Naive thymus-derived CD8-positive, alpha-beta T cell (primary cell): ENCODE measurements around the gene ZNF281. TPM values are rescaled to one million over a fixed set of nuclear protein-coding genes. Genes with fewer than 3 reads are reported as not detected.
"Not testable (repeated sequence)": the region's sequence is repeated elsewhere in the genome, so short reads cannot be mapped to it uniquely, and the experiment has no call there.

Experiments
- ATAC-seq, 2 donors: fragments of 150-1000 bp; cut with Tn5 transposase in 1 of 2; sonication (Bioruptor Pico), chemical (Tn5 transposase) in 1 of 2; 1 replicate in 1 of 2; 2 replicates in 1 of 2; pipeline ENCODE4 v1.10.0; 2021; ENCODE audit warnings: mild to moderate bottlenecking in 2 of 2, moderate library complexity in 2 of 2
- POLR2A ChIA-PET: fragments of 350-600 bp; sonication (Branson Sonifier 250); formaldehyde crosslinking; loops from one replicate; lab custom pipeline; 2021; ENCODE audit warnings: antibody characterized with exemption; lab: Charles Lee
- DNase-seq, 10 donors: peaks; one replicate each; pipeline versions ENCODE4 v3.0.0 to v3.0.0-alpha.2; 2020 to 2022
- H3K27ac Mint-ChIP-seq, 10 donors: one replicate each; pipeline ENCODE4 v1.8.0; 2020 to 2022; ENCODE audit warnings: mild to moderate bottlenecking in 10 of 10, mixed read lengths in 10 of 10, moderate library complexity in 4 of 10, inconsistent platforms in 1 of 10
- H3K27me3 Mint-ChIP-seq, 5 donors: one replicate each; pipeline ENCODE4 v1.8.0; 2021 to 2022; ENCODE audit warnings: mixed read lengths in 5 of 5
- H3K36me3 Mint-ChIP-seq, 3 donors: one replicate each; pipeline ENCODE4 v1.8.0; 2020 to 2022; ENCODE audit warnings: mixed read lengths in 3 of 3, mild to moderate bottlenecking in 2 of 3, inconsistent platforms in 1 of 3
- H3K4me1 Mint-ChIP-seq, 4 donors: one replicate each; pipeline ENCODE4 v1.8.0; 2021 to 2022; ENCODE audit warnings: mixed read lengths in 4 of 4
- H3K4me3 Mint-ChIP-seq, 10 donors: one replicate each; pipeline ENCODE4 v1.8.0; 2020 to 2022; ENCODE audit warnings: mild to moderate bottlenecking in 10 of 10, mixed read lengths in 10 of 10, moderate library complexity in 6 of 10, inconsistent platforms in 1 of 10
- H3K9me3 Mint-ChIP-seq, 9 donors: one replicate each; pipeline ENCODE4 v1.8.0; 2020 to 2022; ENCODE audit warnings: mixed read lengths in 9 of 9, mild to moderate bottlenecking in 3 of 9, inconsistent platforms in 1 of 9, moderate library complexity in 1 of 9
- polyA plus RNA-seq, 3 donors: library from polyadenylated mRNA; unstranded; fragments of 300-500 nt; fragmentation: Illumina TruSeq; gene quantifications; one replicate each; pipeline ENCODE4 v1.2.3, GENCODE V29; 2021
- total RNA-seq, 8 experiments: library from RNA in 2 of 8; stranded (reverse) in 2 of 8; gene quantifications; one replicate each; pipeline ENCODE4 v1.2.3 and lab custom pipeline; 2021 to 2026

ZNF281 gene
- total and polyA plus RNA-seq, 5 experiments from 2014 or later: 24.7 to 38.4 (median 27.7) TPM

DNA sequence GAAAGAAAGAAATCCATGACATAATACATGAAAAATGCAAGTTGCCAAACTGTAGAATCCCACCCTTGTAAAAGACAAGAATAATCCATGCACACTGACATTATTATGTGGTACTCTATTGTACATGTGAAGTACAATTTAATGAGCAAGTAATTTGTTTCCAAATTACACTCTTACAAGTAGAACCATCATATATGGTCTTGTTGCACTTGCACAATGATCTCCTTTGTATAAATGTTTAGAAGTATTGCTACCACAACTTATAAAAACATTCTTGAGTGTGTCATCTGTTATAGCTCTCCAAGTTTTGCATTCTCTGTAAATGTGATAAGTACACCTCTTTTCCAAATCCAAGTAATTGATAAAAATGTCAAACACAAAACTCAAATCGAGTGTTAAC is 29.1 kb upstream of the ZNF281 start:
- DNase-seq: no peak
- Mint-ChIP-seq H3K36me3 (no peaks in the 10 kb centered on the region), H3K27ac (no peak overlapping the region), H3K4me3 (no peak overlapping the region), H3K27me3 (no peaks in the 10 kb centered on the region), H3K4me1 (peaks cover 3 to 8% (median 6%) of the 10 kb centered on the region in 4 donors), H3K9me3 (no peaks in the 10 kb centered on the region)
- POLR2A ChIA-PET: no interaction called here
- no peak for ATAC-seq

DNA sequence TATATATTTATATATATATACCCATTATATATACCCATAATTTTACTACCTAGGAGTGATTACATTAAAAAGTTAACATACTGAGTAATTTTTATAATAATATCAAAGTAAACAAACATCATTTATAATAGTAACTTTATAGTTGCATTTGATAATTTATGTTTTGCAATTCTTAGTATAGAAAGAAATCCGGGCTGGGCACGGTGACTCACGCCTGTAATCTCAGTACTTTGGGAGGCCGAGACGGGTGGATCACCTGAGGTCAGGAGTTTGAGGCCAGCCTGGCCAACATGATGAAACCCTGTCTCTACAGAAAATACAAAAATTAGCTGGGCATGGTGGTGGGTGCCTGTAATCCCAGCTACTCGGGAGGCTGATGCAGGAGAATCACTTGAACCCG is 28.6 kb upstream of the ZNF281 start:
- POLR2A ChIA-PET, H3K4me1 Mint-ChIP-seq, DNase-seq: not testable (repeated sequence)

DNA sequence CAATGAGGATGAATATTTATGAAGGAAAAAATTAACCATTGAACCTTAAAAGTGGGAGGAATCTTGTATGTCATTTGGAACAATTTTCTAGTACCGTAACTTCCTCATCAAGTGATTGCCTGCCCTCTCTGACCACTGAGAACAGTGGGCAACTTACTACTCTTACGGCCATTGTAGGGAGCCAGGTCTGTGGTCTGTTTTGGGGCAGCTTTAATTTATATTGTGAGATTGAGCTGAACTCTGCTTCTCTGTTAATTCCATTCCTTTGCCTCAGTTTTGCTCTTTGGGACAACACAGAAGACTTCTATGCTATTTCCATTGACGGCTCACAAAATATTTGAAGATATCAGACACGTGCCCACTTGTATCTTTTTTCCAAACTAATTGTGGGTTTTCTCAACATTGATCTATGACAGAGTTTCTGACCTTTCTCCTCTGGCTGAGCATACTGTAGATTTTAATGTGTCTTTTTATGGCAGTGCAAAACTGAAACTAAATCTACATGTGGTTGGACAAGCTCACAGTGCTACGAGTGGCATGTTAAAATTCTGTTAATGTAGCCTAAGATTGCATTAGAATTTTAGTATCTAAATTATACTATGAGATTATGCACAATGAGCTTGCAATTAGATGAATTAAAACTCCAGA is 27.8 kb upstream of the ZNF281 start:
- H3K4me1 Mint-ChIP-seq: peaks cover 3 to 8% (median 6%) of the 10 kb centered on the region in 4 donors
- H3K27me3 Mint-ChIP-seq: no peaks in the 10 kb centered on the region
- DNase-seq (peak in 3 of 10 donors; percentile 11 to 31 (median 21)), ATAC-seq (peak in 1 of 2 donors; percentile 62)
- no peaks in the 10 kb centered on the region for H3K9me3 Mint-ChIP-seq
- H3K36me3 Mint-ChIP-seq: no peaks in the 10 kb centered on the region
- peak overlapping the region in 8 of 10 donors; percentile 31 to 87 (median 80) for H3K27ac Mint-ChIP-seq
- H3K4me3 Mint-ChIP-seq: peak overlapping the region; percentile 63 to 85 (median 74)
- POLR2A ChIA-PET: no interaction called here

More for the DNA sequence above, 28.6 kb upstream of the ZNF281 start:
- H3K27me3 Mint-ChIP-seq, H3K36me3 Mint-ChIP-seq, H3K9me3 Mint-ChIP-seq, H3K27ac Mint-ChIP-seq, H3K4me3 Mint-ChIP-seq, ATAC-seq: not testable (repeated sequence)

DNA sequence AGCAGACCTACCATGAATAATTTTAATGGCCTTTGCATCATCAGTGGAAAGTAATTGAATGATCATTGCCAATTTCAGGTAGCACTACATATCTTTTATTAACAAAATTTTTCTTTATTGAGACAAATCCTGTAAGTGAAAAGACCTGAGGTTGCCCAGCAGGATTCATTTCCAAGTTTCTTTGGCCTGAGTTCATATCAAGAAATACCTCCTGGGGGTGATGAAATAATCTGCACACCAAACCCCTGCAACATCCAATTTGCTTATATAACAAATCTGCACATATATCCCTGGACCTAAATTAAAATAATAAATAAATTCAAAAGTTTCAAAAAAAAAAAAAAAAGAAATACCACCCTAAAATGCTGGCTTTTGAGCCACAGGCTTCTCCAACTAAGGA is 27.3 kb upstream of the ZNF281 start:
- DNase-seq: no peak
- Mint-ChIP-seq H3K27me3 (no peaks in the 10 kb centered on the region), H3K27ac (peak overlapping the region in 1 of 10 donors; percentile 83), H3K9me3 (no peaks in the 10 kb centered on the region), H3K36me3 (no peaks in the 10 kb centered on the region), H3K4me1 (peaks cover 3 to 8% (median 6%) of the 10 kb centered on the region in 4 donors), H3K4me3 (peak overlapping the region in 3 of 10 donors; percentile 66 to 85 (median 76))
- no peak for ATAC-seq
- POLR2A ChIA-PET: no interaction called here

DNA sequence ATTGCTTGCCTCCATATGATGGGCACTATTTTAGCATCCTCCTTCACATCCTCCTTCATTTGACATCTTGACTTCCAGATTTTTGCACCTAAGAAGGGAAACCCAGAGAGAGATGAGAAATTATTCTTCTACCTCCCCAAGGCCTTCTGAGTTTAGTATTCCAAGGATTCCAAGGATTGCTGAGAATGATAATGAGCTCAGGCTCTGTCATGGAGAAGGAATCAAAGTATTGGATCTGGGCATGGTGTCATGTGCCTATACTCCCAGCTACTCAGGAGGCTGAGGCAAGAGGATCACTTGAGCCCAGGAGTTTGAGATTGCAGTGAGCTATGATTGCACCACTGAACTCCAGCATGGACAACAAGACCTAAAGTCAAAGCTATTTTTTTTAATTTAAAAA is 26.6 kb upstream of the ZNF281 start:
- no peak for ATAC-seq

DNA sequence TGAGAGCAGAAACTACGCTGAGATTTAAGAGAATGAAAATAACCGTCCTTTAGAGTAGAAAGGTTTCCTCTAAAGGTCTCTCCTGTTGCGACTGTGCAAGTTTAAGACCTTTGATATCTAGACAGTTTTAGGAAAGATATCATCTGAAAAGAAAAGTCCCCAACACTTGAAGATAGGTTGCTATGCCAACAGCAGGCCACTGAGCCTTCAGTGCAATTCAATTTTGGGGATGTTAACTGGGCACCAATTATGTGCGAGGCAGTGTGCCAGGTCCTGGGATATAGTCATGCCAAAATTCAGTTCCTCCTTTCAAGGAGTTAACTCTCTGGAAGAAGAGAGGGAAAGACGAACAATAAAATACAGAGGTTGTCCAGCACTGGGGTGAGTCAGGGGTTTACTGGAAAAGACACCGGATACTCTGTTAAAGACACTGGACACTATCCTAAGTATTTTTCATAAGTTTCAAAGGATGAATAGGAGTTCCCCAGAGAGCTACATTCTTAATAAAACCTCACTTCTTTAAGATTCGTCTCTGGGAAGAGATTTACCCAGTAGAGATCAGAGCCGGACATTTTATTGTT is 25.5 kb upstream of the ZNF281 start:
- Mint-ChIP-seq H3K4me3 (no peak overlapping the region), H3K4me1 (peaks cover 3 to 8% (median 6%) of the 10 kb centered on the region in 4 donors), H3K36me3 (no peaks in the 10 kb centered on the region), H3K27me3 (no peaks in the 10 kb centered on the region), H3K27ac (no peak overlapping the region), H3K9me3 (no peaks in the 10 kb centered on the region)
- ATAC-seq: no peak
- POLR2A ChIA-PET: no interaction called here
- DNase-seq: no peak

More for the DNA sequence above, 26.6 kb upstream of the ZNF281 start:
- DNase-seq: no peak
- H3K27me3 Mint-ChIP-seq: no peaks in the 10 kb centered on the region
- no peaks in the 10 kb centered on the region for H3K36me3 Mint-ChIP-seq
- POLR2A ChIA-PET: no interaction called here
- no peaks in the 10 kb centered on the region for H3K9me3 Mint-ChIP-seq
- H3K4me3 Mint-ChIP-seq: no peak overlapping the region
- H3K4me1 Mint-ChIP-seq: peaks cover 3 to 8% (median 6%) of the 10 kb centered on the region in 4 donors
- H3K27ac Mint-ChIP-seq: peak overlapping the region in 1 of 10 donors; percentile 24

DNA sequence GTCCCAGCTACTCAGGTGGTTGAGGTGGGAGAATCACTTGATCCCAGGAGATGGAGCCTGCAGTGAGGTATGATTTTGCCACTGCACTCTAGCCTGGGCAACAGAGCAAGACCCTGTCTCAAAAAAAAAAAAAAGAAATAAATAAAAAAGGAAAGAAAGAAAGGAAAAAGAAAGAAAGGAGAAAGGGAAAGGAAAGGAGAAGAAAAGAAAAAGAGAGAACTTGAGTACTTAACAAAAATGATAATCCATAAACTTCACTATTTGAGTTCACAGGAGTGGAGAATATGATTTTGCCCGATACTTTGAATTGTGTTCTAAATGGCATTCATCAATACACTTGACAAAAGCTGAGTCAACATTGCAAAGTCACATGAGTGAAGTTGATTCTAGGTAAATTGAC is 23.8 kb upstream of the ZNF281 start:
- DNase-seq: no peak
- H3K4me1 Mint-ChIP-seq: peaks cover 3 to 8% (median 6%) of the 10 kb centered on the region in 4 donors
- H3K27me3 Mint-ChIP-seq: no peaks in the 10 kb centered on the region
- no peaks in the 10 kb centered on the region for H3K9me3 Mint-ChIP-seq
- H3K36me3 Mint-ChIP-seq: no peaks in the 10 kb centered on the region
- H3K27ac Mint-ChIP-seq: no peak overlapping the region
- POLR2A ChIA-PET: no interaction called here
- no peak overlapping the region for H3K4me3 Mint-ChIP-seq
- no peak for ATAC-seq

DNA sequence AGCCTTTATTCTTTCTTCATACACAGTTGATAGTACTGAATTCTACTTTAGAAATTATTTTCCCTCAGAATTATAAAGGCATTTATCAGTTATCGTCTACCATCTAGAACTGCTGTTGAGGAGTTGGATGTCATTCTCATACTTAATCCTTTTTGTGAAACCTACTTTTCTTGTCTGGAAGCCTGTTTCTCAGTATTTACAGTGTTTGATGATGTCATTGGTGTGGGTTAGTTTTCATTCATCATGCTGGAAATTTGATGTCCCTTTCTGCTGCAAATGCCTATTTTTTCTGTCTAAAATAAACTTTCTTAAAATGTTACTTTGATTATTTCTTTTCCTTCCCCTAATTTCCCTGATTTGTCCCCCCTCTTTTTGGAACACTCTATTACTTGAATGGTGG is 22.8 kb upstream of the ZNF281 start:
- Mint-ChIP-seq H3K27ac (no peak overlapping the region), H3K4me3 (no peak overlapping the region), H3K27me3 (no peaks in the 10 kb centered on the region), H3K36me3 (no peaks in the 10 kb centered on the region), H3K4me1 (peaks cover under 1 to 3% (median 2%) of the 10 kb centered on the region in 4 donors), H3K9me3 (no peaks in the 10 kb centered on the region)
- DNase-seq (no peak), ATAC-seq (no peak)
- POLR2A ChIA-PET: no interaction called here

DNA sequence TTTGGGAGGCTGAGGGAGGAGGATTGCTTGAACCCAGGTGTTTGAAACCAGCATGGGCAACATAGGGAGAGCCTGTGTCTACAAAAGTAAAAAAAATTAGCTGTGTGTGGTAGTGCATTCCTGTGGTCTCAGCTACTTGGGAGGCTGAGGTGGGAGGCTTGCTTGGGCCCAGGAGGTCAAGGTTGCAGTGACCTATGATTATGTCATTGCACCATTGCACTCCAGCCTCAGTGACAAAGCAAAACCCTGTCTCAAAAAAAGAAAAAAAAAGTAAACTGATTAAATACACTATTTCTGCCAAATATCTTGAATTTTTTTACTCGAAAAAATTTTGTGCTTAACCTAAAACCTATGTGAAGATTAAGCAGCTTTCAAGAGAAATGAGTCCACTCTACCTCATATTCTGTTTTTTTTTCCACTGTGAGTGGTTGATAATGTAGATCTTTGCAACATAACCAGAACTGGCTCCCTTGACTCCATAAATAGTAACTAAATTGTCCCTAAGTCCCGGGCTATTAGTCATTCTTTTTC is 19.4 kb upstream of the ZNF281 start:
- Mint-ChIP-seq H3K36me3 (no peaks in the 10 kb centered on the region), H3K4me3 (no peak overlapping the region), H3K27me3 (peaks cover 0 to 1% (median 0%) of the 10 kb centered on the region in 5 donors), H3K27ac (no peak overlapping the region), H3K4me1 (no peaks in the 10 kb centered on the region), H3K9me3 (no peaks in the 10 kb centered on the region)
- POLR2A ChIA-PET: no interaction called here
- DNase-seq: no peak
- no peak for ATAC-seq

DNA sequence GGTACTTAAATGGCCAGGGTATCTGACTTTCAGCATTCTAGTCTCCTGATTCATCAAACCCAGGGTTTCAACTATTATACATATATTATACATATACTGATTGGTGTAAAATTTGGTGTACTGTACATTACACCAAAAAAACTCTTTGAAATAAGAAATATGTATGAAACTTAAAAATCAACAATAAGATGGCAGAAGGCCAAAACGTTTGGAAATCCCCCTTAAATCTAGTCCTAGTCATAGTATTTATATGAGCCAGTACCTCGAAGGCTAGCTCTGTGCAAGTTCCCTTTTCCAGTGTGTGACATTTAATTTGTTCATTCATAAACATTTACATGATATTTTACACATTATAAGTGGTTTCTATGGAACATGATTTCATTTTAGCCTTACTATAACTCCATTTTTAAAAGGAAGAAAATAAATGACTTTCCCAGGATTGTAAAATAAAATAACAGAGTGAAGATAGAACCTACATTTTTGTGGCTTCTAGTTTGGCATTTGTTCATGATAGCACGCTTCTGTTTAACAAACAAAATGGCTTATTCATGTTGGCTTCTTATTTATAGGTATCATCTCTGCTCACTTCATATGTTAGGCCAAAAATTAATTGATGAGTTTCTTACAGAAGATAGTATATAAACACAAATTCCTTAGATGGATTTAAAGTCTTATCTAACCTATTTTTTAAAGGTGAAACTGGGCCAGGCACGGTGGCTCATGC is 18.8 kb upstream of the ZNF281 start:
- DNase-seq: no peak
- Mint-ChIP-seq H3K4me3 (no peak overlapping the region), H3K4me1 (no peaks in the 10 kb centered on the region), H3K36me3 (no peaks in the 10 kb centered on the region), H3K9me3 (no peaks in the 10 kb centered on the region), H3K27ac (no peak overlapping the region), H3K27me3 (peaks cover 0 to 1% (median 0%) of the 10 kb centered on the region in 5 donors)
- POLR2A ChIA-PET: no interaction called here
- no peak for ATAC-seq

DNA sequence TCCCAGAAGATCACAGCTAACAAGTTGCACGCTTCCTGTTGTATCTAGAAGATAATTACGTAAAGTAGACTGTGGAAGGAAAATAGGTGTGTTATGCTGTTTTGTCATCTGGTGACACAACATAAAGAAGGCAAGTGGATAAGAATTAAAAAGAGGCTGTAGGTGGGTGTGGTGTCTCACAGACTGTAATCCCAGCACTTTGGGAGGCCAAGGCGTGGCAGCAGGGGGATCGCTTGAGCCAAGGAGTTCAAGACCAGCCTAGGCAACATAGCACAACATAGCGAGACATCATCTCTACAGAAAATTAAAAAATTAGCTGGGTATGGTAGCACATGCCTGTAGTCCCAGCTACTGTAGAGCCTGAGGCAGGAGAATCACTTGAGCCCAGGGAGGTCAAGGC is 17.9 kb upstream of the ZNF281 start:
- Mint-ChIP-seq H3K9me3 (no peaks in the 10 kb centered on the region), H3K27ac (no peak overlapping the region), H3K4me3 (no peak overlapping the region), H3K4me1 (no peaks in the 10 kb centered on the region), H3K27me3 (peaks cover 0 to 1% (median 0%) of the 10 kb centered on the region in 5 donors), H3K36me3 (no peaks in the 10 kb centered on the region)
- ATAC-seq: no peak
- no peak for DNase-seq
- POLR2A ChIA-PET: no interaction called here

DNA sequence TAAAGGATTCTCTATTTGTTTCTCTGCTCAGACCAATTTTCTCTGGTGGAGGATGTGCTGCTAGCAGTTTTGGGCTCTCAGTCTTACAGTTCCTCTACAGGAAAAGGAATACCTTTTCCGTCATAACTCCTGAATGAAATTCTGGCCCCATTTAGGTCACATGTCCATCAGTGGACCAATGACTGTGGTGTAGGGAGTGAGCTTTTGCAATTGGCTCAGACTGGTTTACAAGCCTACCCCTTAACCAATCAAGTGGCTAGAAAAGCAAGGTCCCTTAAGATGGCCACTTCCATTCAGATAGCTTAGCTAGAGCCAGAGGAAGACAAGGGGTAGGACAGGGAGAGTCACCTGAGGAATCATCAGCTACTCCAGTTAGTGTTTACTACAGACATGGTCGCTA is 16.4 kb upstream of the ZNF281 start:
- H3K27ac Mint-ChIP-seq: no peak overlapping the region
- no peaks in the 10 kb centered on the region for H3K36me3 Mint-ChIP-seq
- POLR2A ChIA-PET: no interaction called here
- no peaks in the 10 kb centered on the region for H3K9me3 Mint-ChIP-seq
- DNase-seq: no peak
- H3K4me1 Mint-ChIP-seq: no peaks in the 10 kb centered on the region
- H3K27me3 Mint-ChIP-seq: peaks cover 0 to 1% (median 0%) of the 10 kb centered on the region in 5 donors
- no peak for ATAC-seq
- H3K4me3 Mint-ChIP-seq: no peak overlapping the region

DNA sequence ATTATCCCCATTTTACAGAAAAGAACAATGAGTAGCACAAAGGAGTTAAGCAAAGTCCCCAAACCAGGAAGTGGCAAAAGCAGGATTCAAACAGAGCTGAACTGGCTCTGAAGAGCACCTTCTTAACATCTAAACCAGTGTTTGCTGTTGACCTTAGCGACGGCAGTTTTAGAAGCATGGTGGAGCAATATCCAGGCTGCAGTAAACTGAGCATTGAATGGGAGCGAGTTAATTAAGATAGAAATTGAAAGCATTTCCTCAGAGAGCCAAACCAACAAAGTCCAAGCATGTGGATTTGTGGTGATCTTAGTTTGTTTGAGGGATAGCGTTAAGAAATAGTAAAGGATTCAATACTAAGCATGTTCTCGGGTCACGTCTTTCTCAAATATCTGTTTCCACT is 13.4 kb upstream of the ZNF281 start:
- POLR2A ChIA-PET: no interaction called here
- H3K27ac Mint-ChIP-seq: no peak overlapping the region
- H3K36me3 Mint-ChIP-seq: no peaks in the 10 kb centered on the region
- DNase-seq (no peak), ATAC-seq (no peak)
- peaks cover 0 to 1% (median 0%) of the 10 kb centered on the region in 5 donors for H3K27me3 Mint-ChIP-seq
- H3K4me1 Mint-ChIP-seq: no peaks in the 10 kb centered on the region
- no peak overlapping the region for H3K4me3 Mint-ChIP-seq
- no peaks in the 10 kb centered on the region for H3K9me3 Mint-ChIP-seq
